Measurements from ENCODE around the gene PTBP3. TPM values are rescaled to one million over a fixed set of nuclear protein-coding genes. Genes with fewer than 3 reads are reported as not detected.
"Not testable (repeated sequence)": the region's sequence is repeated elsewhere in the genome, so short reads cannot be mapped to it uniquely, and the experiment has no call there.

The PTBP3 gene
- 100 to 1,000 TPM in 1 of 3 donors, 10 to 100 TPM in 2; 80.2 to 116 (median 99.9) TPM for polyA plus RNA-seq (ENCODE audit: insufficient read length in 3 of 3)
- long read RNA-seq, donor 1, full-length matches to known transcripts = 4 of 4 reads
- long read RNA-seq, donor 1, partial matches to known transcripts = 0 of 4 reads
- long read RNA-seq, donor 1, other reads (novel, unspliced or antisense) = 0 of 4 reads
- long read RNA-seq, donor 2, full-length matches to known transcripts = 2 of 2 reads
- long read RNA-seq, donor 2, partial matches to known transcripts = 0 of 2 reads
- long read RNA-seq, donor 2, other reads (novel, unspliced or antisense) = 0 of 2 reads
- long read RNA-seq, donor 3, full-length matches to known transcripts = 10 of 133 reads
- long read RNA-seq, donor 3, partial matches to known transcripts = 101 of 133 reads
- long read RNA-seq, donor 3, other reads (novel, unspliced or antisense) = 22 of 133 reads
- long read RNA-seq, donor 4, partial matches to known transcripts = 0 of 2 reads
- long read RNA-seq, donor 4, other reads (novel, unspliced or antisense) = 0 of 2 reads
- long read RNA-seq, donor 5 = 0 reads
- long read RNA-seq, donor 6, full-length matches to known transcripts = 2 of 40 reads
- long read RNA-seq, donor 6, partial matches to known transcripts = 38 of 40 reads
- long read RNA-seq, donor 6, other reads (novel, unspliced or antisense) = 0 of 40 reads
- long read RNA-seq, donor 7, partial matches to known transcripts = 0 of 2 reads
- long read RNA-seq, donor 7, other reads (novel, unspliced or antisense) = 0 of 2 reads
- long read RNA-seq, donor 8, full-length matches to known transcripts = 3 of 21 reads
- long read RNA-seq, donor 8, partial matches to known transcripts = 18 of 21 reads
- long read RNA-seq, donor 8, other reads (novel, unspliced or antisense) = 0 of 21 reads
- long read RNA-seq, donor 9, full-length matches to known transcripts = 5 of 5 reads
- long read RNA-seq, donor 9, partial matches to known transcripts = 0 of 5 reads
- long read RNA-seq, donor 9, other reads (novel, unspliced or antisense) = 0 of 5 reads
- long read RNA-seq, donor 10, full-length matches to known transcripts = 4 of 14 reads
- long read RNA-seq, donor 10, partial matches to known transcripts = 5 of 14 reads
- long read RNA-seq, donor 10, other reads (novel, unspliced or antisense) = 5 of 14 reads
- long read RNA-seq, donor 11, full-length matches to known transcripts = 6 of 28 reads
- long read RNA-seq, donor 11, partial matches to known transcripts = 22 of 28 reads
- long read RNA-seq, donor 11, other reads (novel, unspliced or antisense) = 0 of 28 reads
- long read RNA-seq, donor 12, full-length matches to known transcripts = 1 of 1 reads
- long read RNA-seq, donor 12, partial matches to known transcripts = 0 of 1 reads
- long read RNA-seq, donor 12, other reads (novel, unspliced or antisense) = 0 of 1 reads
- long read RNA-seq, donor 13 = 0 reads
- long read RNA-seq, donor 14, full-length matches to known transcripts = 3 of 3 reads
- long read RNA-seq, donor 14, partial matches to known transcripts = 0 of 3 reads
- long read RNA-seq, donor 14, other reads (novel, unspliced or antisense) = 0 of 3 reads
- long read RNA-seq, donor 15, full-length matches to known transcripts = 1 of 1 reads
- long read RNA-seq, donor 15, partial matches to known transcripts = 0 of 1 reads
- long read RNA-seq, donor 15, other reads (novel, unspliced or antisense) = 0 of 1 reads
- long read RNA-seq, donor 16, full-length matches to known transcripts = 9 of 41 reads
- long read RNA-seq, donor 16, partial matches to known transcripts = 20 of 41 reads
- long read RNA-seq, donor 16, other reads (novel, unspliced or antisense) = 12 of 41 reads

- peak in 6 of 11 donors; percentile 44 to 72 (median 68) for DNase-seq (ENCODE audit: extremely low read depth in 1 of 11, low read depth in 9 of 11, low spot score in 4 of 11)
Measured at GRCh38 chr9:112332977-112333638, at the start of gene PTBP3. TSS of gene PTBP3 (minus strand) at chr9:112333619. CDS start at chr9:112297865, 35,754 bp downstream.

GRCh38 chr9:112382501-112383364, 49.3 kb upstream of the PTBP3 start:
- no peak for DNase-seq (ENCODE audit: extremely low read depth in 1 of 11, low read depth in 9 of 11, low spot score in 4 of 11)

- no peak for DNase-seq (ENCODE audit: extremely low read depth in 1 of 11, low read depth in 9 of 11, low spot score in 4 of 11)
Measured at GRCh38 chr9:112382066-112382465, 48.6 kb upstream of the PTBP3 start.

- peak in 2 of 11 donors; percentile 17 to 25 for DNase-seq (ENCODE audit: extremely low read depth in 1 of 11, low read depth in 9 of 11, low spot score in 4 of 11)
Measured at GRCh38 chr9:112380825-112381221, 47.4 kb upstream of the PTBP3 start.

GRCh38 chr9:112380102-112380824, 46.8 kb upstream of the PTBP3 start, which contains the start of gene HSDL2:
TSS of gene HSDL2 (plus strand) at chr9:112380108. CDS start at chr9:112380164, 56 bp downstream.
- DNase-seq (ENCODE audit: extremely low read depth in 1 of 11, low read depth in 9 of 11, low spot score in 4 of 11) = peak in 2 of 11 donors; percentile 43 to 56

- DNase-seq (ENCODE audit: extremely low read depth in 1 of 11, low read depth in 9 of 11, low spot score in 4 of 11) = peak; percentile 96 to 99 (median 98)
Measured at GRCh38 chr9:112379177-112380101, 46.0 kb upstream of the PTBP3 start.

- DNase-seq (ENCODE audit: extremely low read depth in 1 of 11, low read depth in 9 of 11, low spot score in 4 of 11) = no peak
Measured at GRCh38 chr9:112378328-112379176, 45.1 kb upstream of the PTBP3 start.

- no peak for DNase-seq (ENCODE audit: extremely low read depth in 1 of 11, low read depth in 9 of 11, low spot score in 4 of 11)
Measured at GRCh38 chr9:112377684-112378327, 44.4 kb upstream of the PTBP3 start.

GRCh38 chr9:112377087-112377486, 43.7 kb upstream of the PTBP3 start:
- DNase-seq (ENCODE audit: extremely low read depth in 1 of 11, low read depth in 9 of 11, low spot score in 4 of 11) = no peak

GRCh38 chr9:112375361-112375760, 41.9 kb upstream of the PTBP3 start:
- DNase-seq (ENCODE audit: extremely low read depth in 1 of 11, low read depth in 9 of 11, low spot score in 4 of 11) = no peak

- not testable (repeated sequence) for DNase-seq (ENCODE audit: extremely low read depth in 1 of 11, low read depth in 9 of 11, low spot score in 4 of 11)
Measured at GRCh38 chr9:112374232-112374631, 40.8 kb upstream of the PTBP3 start.

GRCh38 chr9:112373666-112374065, 40.2 kb upstream of the PTBP3 start:
- not testable (repeated sequence) for DNase-seq (ENCODE audit: extremely low read depth in 1 of 11, low read depth in 9 of 11, low spot score in 4 of 11)

- DNase-seq (ENCODE audit: extremely low read depth in 1 of 11, low read depth in 9 of 11, low spot score in 4 of 11) = no peak
Measured at GRCh38 chr9:112371060-112371459, 37.6 kb upstream of the PTBP3 start.
